ENCODE data around the gene KIDINS220.

KIDINS220 gene

DNA sequence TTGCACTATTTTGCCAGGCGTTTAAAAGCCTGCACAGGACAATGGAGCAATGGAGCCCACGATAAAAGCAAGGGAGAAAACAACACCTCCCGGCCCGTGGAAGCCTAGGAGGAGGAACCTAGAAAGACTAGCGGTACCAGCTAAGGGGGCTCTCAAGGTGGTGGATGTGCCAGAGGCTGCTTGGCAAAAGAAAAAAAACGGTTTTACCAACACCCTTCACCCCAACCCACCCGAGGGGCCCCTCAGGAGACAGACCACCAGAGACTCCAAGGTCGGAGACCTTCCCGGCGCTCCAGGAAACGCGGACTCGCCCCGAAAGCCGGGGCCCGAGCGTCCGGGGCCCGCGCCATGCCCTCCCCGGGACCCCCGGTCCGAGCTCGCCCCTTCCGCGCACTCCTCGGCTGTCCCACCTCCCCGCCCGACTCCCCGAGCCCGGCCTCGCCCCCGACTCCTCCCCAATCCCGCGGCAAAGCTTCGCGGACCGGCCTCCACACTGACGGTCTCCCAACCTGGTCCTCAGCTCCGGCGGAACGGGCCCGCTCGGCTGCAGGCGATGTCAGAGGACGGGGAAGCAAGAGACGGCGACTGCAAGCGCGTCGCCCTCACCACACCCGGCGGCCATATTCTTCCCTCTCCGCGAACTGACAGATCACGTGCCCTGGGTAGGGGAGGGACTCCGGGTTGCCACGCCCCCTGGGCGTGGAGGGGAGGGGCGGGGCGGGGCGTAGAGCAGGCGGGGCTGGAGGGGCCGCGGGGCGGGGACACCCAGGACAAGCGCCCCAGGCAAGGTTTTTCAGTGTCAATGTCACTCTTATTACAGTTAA, at the start of gene KIDINS220:
TSS of gene KIDINS220 (minus strand) at position 643 of the 824 bp plus-strand sequence. CDS start 10,520 bp downstream, outside the sequence.
- peak; percentile 60 to 71 for DNase-seq (ENCODE audit: low read depth in 2 of 2)

DNA sequence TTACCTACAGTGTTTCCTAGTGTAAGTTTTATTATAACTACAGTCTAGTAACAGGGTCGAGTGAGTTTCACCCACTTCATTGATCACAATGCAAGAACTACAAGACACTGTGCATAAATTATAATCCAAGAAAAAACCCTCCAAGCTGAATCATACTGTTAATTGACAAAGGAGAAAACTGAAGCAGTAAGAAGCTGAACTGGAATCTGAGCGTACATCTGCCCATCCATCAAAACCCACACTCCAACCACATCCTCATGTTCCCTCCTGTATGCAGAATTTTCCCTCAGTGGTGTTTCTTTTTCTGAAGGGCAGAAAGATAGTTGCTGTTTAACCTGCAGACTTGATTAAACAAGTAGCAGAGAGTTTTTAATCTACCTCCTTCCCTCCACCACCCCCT, 49.5 kb upstream of the KIDINS220 start:
- no peak for DNase-seq (ENCODE audit: low read depth in 2 of 2)

DNA sequence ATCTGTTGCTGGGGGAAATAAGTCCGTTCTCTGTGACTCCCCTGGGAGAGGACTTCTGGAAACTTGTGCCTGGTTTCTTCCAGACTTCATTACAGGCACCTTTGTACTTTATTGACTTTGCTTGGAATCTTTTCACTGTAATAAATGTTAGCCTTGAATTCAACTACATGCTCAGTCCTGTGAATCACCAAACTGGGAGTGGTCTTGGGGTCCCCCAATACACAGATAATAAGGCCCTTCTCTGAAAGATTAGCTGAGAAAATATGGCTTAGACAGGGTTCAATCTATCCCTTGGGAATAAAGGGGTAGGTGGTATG, 48.7 kb upstream of the KIDINS220 start:
- DNase-seq (ENCODE audit: low read depth in 2 of 2) = no peak

DNA sequence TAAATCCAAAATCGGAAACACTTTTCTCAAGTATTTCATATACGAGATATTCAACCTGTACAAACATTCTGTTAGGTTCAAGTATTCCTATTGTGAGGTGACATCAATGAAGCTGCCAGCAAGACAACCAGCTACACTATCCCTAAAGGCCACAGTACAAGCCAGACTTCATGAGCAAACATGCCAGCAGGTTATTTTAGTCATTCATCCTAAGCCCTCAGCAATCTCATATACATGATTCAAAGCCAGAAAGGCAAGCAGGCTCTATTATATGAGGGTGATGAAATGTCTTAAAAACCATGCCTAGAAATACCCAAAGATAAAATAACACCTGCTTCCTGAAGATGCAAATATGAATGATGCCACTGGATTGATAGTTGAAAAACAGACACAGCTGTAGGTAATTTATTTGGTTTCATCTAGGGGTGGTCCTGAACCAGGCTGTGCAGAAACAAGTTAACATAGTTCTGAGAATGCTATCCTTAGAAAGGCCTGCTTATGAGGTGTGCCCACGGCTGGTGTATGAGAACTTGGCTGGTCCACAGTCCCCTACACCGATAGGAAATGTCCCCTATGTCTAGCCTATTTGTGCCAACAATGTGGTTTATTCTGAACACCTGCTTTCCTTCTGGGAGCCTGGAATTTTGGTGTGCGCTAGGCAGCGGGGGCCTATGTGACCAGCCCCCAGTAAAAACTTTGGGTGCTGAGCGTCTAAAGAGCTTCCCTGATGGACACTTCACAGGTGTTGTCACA, 48.2 kb upstream of the KIDINS220 start:
- DNase-seq (ENCODE audit: low read depth in 2 of 2) = no peak

DNA sequence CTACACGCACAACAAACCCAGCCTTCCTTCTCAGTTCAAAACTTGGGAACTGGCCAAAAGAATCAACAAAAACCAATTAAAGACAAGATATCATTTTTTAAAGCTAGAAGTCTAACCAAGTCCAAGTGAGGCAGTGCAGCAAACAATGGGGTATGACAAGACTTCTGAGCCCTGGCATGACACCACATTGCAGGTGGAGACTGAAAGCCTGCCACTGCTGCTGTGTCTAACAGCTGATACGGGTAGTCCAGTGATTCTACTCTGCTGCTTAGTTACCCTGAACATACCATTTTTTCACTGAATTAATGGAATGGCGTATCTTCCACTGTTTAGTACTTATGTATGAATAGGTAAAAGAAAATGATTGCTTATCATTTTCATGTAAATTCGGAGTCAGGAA, 47.4 kb upstream of the KIDINS220 start:
- no peak for DNase-seq (ENCODE audit: low read depth in 2 of 2)

GRCh38 chr2:8882094-8882493, 44.7 kb upstream of the KIDINS220 start:
- DNase-seq (ENCODE audit: low read depth in 2 of 2) = no peak

- DNase-seq (ENCODE audit: low read depth in 2 of 2) = no peak
Measured at GRCh38 chr2:8877894-8878293, 40.5 kb upstream of the KIDINS220 start.

- DNase-seq (ENCODE audit: low read depth in 2 of 2) = no peak
Measured at GRCh38 chr2:8877332-8877731, 39.9 kb upstream of the KIDINS220 start.

DNA sequence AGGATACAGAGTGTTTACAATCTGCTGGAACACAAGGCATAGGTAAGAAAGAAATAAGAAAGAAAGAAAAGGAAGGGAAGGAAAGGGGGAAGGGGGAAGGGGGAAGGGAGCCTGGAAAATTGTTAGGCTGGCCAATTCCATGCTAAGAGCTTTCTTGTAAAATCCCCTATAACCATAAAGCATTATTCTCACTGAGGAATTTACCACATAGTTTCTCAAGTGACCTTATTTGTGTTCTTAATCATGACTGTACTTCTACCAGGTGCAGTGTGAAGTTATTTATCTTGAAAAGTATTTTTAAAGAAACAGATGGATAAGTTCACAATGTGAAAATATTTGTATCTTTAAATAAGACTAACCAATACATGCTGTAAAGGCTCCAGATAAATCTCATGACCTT, 39.2 kb upstream of the KIDINS220 start:
- no peak for DNase-seq (ENCODE audit: low read depth in 2 of 2)

DNA sequence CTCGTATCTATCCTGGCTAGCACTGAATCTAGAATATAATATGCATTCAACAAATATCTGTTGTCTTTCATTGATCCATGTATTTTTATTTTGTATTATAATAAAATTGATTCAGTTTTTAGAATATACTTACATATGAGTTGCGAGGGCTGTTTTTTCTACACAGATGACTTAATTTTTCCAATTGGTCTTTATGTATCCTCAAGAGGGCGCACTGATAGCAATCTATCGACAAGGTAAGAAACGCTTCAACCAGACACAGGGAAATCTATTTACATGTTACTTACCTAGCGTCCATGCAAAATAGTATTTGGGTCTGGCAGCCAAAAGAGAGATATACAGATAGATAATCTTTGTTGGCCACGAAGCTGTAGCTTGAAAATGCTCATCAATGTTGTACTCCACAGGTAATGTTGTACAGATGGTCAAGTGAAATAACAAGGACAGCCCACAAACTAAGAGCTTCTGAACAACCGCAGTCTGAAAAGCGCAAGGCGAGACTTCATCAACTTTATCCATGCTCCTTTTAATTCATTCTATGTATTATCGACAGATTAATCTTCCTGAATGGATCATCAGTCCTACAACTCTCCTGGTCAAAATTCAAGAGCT, 35.5 kb upstream of the KIDINS220 start:
- no peak for DNase-seq (ENCODE audit: low read depth in 2 of 2)

GRCh38 chr2:8870441-8870840, 33.0 kb upstream of the KIDINS220 start:
- no peak for DNase-seq (ENCODE audit: low read depth in 2 of 2)

DNA sequence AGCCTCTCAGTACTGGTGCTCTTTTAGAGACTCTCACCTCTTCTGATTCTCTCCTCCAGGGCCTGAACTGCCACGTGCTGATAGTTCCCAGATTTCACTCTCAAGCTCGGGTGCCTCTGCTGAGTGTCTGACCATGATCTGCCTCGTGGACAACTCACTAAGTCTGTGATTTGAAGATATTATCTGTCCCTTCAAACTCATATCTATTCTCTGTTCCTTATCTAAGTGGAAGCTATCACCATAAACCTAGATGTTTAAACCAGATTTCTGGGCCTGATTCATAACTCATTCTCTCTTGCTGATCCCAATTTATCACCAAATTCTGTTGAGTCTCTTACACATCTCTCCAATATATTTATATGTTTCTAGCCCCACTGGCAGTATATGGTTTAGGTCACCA, 29.9 kb upstream of the KIDINS220 start:
- DNase-seq (ENCODE audit: low read depth in 2 of 2) = no peak

DNA sequence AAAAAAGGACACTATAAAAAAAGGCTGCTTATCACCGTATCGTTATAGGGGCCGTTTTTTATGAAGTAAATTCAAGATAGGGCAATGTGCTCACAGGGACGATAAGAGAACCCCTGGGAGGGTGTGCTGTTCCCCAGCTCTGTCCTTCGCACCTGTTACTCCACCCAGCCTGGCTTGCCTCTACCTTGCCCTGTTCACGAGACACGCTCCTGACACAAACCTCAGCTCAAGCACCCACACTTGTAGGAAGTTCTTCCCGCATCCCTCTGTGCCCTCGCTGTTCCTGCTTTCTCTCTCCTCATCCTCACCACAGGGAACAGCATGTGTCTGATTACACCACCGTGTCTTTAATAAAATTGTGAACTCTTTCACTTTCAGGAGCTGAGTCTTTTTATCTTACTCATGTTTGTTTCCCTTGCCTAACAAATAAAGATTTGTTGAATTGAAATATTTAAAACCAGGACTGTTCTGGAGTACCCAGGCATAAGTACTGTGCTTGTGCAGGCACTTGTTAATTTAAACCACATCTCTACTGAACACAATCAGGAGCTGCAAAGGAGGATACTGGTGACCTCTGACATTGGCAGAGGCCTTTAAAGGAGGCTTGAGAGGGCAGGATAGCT, 26.0 kb upstream of the KIDINS220 start:
- DNase-seq (ENCODE audit: low read depth in 2 of 2) = no peak

DNA sequence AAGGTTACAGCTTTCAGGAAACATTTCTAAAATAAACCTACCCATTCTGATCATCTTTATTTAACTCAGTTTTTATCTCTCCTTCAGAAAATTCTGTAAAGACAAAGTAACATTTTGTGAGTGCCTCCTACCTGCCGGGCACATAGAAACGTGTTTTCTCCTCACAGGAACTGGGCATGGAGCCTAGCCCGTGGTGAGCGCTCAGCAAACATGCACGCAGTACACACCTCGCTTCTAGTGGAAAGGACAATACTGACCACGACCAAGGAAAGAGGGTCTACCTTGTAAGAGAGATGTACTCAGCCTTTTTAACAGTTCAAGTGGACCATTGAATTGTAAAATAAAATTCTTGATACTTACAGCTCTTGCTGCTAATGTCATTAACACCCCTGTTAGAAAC, 24.8 kb upstream of the KIDINS220 start:
- no peak for DNase-seq (ENCODE audit: low read depth in 2 of 2)

DNA sequence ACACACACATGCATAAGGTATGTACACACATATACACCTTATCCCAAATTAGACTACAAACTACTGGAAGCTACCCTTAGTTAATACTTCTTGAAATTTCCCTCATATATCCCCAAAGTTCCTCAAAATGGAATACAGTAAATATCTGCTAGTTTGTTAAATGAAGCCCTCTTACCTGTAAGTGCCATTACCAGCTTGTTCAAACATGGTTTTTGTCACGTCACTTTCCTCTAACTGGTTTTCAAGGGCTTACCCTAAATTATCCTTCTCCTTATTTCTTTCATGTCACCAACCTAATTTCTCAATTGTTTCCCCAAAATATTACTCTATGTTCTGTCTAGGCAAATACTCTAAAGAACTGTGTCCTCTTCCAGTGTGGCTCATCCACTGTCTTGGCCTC, 24.4 kb upstream of the KIDINS220 start:
- DNase-seq (ENCODE audit: low read depth in 2 of 2) = no peak

DNA sequence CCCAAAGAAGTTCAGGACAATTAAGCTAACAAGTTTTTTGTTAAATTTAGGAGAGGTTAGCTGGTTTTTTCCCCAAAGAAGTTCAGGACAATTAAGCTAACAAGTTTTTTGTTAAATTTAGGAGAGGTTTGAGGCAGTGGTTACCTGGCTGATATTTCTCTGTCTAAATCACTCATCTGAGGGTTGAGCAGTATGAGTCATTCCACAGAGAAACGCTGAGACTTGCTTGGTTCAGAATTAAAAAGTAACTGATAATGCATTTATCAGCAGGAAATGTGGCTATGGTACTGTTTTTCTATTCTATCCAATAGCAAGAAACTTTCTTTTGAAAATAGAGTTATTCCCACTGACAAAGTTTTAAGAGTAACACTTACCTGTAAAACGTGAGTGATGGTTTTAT, 22.8 kb upstream of the KIDINS220 start:
- no peak for DNase-seq (ENCODE audit: low read depth in 2 of 2)

- DNase-seq (ENCODE audit: low read depth in 2 of 2) = no peak
Measured at GRCh38 chr2:8858910-8859309, 21.5 kb upstream of the KIDINS220 start.

DNA sequence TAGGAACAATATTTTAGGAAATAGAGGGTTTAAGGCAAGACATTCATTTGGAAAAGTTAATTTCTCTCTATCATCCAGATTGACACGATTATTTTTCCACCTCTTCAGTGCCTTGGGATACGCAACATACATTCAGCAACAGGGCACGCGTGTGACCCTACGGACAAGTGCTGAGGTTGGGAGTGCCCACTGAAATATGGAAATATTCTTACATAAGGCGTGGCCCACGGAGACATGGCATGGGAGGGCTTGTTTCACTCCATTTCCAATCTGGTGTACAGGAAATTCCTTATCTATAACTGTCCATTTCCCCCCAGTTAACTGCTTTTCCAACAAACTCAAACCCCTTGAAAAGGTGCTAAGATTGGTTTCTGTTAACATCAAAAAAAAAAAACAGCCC, 20.9 kb upstream of the KIDINS220 start:
- no peak for DNase-seq (ENCODE audit: low read depth in 2 of 2)

DNA sequence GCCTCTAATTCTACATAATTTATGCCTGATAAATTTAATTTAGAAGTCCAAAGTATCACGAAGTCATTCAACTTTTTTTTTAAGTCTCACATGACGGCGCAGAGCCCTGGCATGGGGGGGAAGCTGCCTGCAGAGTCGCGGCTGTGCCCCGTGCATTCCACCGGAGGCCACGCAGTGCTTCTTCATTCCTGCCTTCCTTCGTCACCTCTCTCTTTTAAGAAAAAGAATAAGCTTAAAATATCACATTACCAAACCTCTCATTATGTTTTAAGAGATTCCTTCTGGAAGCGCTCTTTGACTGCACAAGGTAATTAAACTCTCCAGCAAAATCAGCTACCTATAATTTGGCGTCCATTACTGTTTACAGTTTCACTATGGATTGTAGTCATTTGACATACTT, 20.3 kb upstream of the KIDINS220 start:
- DNase-seq (ENCODE audit: low read depth in 2 of 2) = no peak

DNA sequence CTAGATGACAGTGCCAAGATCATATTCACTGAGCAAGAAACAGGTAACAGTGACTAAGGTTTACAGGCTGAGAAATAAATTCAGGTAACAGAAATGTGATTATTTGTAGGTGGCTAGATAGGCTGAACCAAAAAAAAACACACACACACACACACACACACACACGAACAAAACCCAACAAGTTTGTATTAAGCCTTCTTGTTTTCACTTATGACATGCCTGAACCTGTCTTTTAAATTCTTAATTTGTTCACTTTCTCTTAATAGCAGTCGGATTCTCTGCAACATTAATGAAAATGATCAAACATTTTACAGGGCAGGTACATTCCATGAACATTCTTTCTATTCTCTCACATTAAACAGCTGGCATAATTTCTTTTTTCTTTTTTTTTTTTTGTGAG, 18.8 kb upstream of the KIDINS220 start:
- DNase-seq (ENCODE audit: low read depth in 2 of 2) = no peak

GRCh38 chr2:8855010-8855409, 17.6 kb upstream of the KIDINS220 start:
- DNase-seq (ENCODE audit: low read depth in 2 of 2) = no peak

DNA sequence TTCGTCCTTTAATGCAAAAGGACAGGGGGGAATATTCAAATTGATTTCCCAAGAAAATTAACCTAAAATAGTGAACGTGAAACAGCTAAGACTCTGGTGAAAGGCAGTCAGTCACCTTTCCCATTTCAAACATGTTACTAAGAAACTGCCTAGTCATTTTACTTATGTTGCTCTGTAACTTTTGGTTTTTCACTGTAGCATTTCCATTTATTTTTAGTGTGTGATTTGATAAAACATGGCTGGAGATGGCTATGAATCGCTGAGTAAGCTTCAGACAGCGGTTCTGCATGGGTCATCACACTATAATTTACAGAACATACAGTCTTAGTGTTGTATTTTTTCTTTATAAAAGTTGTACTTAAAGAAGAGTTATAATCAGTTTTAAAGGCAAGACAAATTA, 16.0 kb upstream of the KIDINS220 start:
- no peak for DNase-seq (ENCODE audit: low read depth in 2 of 2)

Measured in stimulated activated CD8-positive, alpha-beta memory T cell treated with anti-CD3 and anti-CD28 coated beads, Interleukin-15, amount 100 ng/mL, for 4 hours (primary cell).